GM18517 (cell line): Measurements from ENCODE around the gene BPIFA2.
"Not testable (repeated sequence)": the region's sequence is repeated elsewhere in the genome, so short reads cannot be mapped to it uniquely, and the experiment has no call there.

Experiments
- ATAC-seq: cut with Tn5 transposase; IDR thresholded peaks from one replicate; pipeline ENCODE4 v1.9.1; 2021; ENCODE audit warnings: mild to moderate bottlenecking, moderate library complexity; ENCODE audit not compliant: unreplicated experiment

Gene BPIFA2

GRCh38 chr20:33167859-33168258 lies at the start of gene BPIFA2:
Gene BPIFA2 (plus strand): TSS chr20:33168159. CDS start chr20:33169146, 987 bp downstream.
- ATAC-seq = no peak

GRCh38 chr20:33119725-33120720 lies 47.9 kb upstream of the BPIFA2 start:
- no peak for ATAC-seq

- ATAC-seq = no peak
Observed at GRCh38 chr20:33120934-33121333, 47.0 kb upstream of the BPIFA2 start.

GRCh38 chr20:33122297-33122696 lies 45.7 kb upstream of the BPIFA2 start:
- ATAC-seq = not testable (repeated sequence)

GRCh38 chr20:33124261-33124660 lies 43.7 kb upstream of the BPIFA2 start:
- no peak for ATAC-seq

GRCh38 chr20:33124994-33125393 lies 43.0 kb upstream of the BPIFA2 start:
- ATAC-seq = no peak

- ATAC-seq = no peak
Observed at GRCh38 chr20:33125983-33126382, 42.0 kb upstream of the BPIFA2 start.

- ATAC-seq = no peak
Observed at GRCh38 chr20:33127422-33128097, 40.4 kb upstream of the BPIFA2 start.

- ATAC-seq = no peak
Observed at GRCh38 chr20:33130568-33131061, 37.3 kb upstream of the BPIFA2 start.

GRCh38 chr20:33131949-33132473 lies 35.9 kb upstream of the BPIFA2 start:
- no peak for ATAC-seq

- ATAC-seq = no peak
Observed at GRCh38 chr20:33132513-33133372, 35.2 kb upstream of the BPIFA2 start.

- ATAC-seq = no peak
Observed at GRCh38 chr20:33133373-33133941, 34.5 kb upstream of the BPIFA2 start.

GRCh38 chr20:33137195-33137594 lies 30.8 kb upstream of the BPIFA2 start:
- ATAC-seq = no peak

- ATAC-seq = no peak
Observed at GRCh38 chr20:33139467-33139866, 28.5 kb upstream of the BPIFA2 start.

- no peak for ATAC-seq
Observed at GRCh38 chr20:33145521-33145920, 22.4 kb upstream of the BPIFA2 start.

GRCh38 chr20:33147299-33147698 lies 20.7 kb upstream of the BPIFA2 start:
- ATAC-seq = no peak

- no peak for ATAC-seq
Observed at GRCh38 chr20:33148040-33148439, 19.9 kb upstream of the BPIFA2 start.

GRCh38 chr20:33154252-33154651 lies 13.7 kb upstream of the BPIFA2 start:
- no peak for ATAC-seq

- ATAC-seq = no peak
Observed at GRCh38 chr20:33158637-33159385, 9.1 kb upstream of the BPIFA2 start.
